ENCODE results near the gene TNFSF13. TPM values are rescaled to one million over a fixed set of nuclear protein-coding genes. Genes with fewer than 3 reads are reported as not detected.

The TNFSF13 gene, protein sequence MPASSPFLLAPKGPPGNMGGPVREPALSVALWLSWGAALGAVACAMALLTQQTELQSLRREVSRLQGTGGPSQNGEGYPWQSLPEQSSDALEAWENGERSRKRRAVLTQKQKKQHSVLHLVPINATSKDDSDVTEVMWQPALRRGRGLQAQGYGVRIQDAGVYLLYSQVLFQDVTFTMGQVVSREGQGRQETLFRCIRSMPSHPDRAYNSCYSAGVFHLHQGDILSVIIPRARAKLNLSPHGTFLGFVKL
- total RNA-seq (10 to 100 TPM; 14.6 to 19.9 (median 15.7) TPM), polyA plus RNA-seq (15.3 TPM)
- long read RNA-seq, donor 1, transcript TNFSF13-201 (6 exons, 1,971 nt) = major isoform, 18 of 32 reads
- long read RNA-seq, donor 1, partial matches to known transcripts = 3 of 32 reads
- long read RNA-seq, donor 1, other reads (novel, unspliced or antisense) = 7 of 32 reads
- long read RNA-seq, donor 2, partial matches to known transcripts = 0 of 5 reads
- long read RNA-seq, donor 2, other reads (novel, unspliced or antisense) = 1 of 5 reads
- long read RNA-seq, donor 3, transcript TNFSF13-201 (6 exons, 1,971 nt) = major isoform, 17 of 29 reads
- long read RNA-seq, donor 3, partial matches to known transcripts = 1 of 29 reads
- long read RNA-seq, donor 3, other reads (novel, unspliced or antisense) = 7 of 29 reads
- long read RNA-seq, donor 4, transcript TNFSF13-201 (6 exons, 1,971 nt) = major isoform, 8 of 16 reads
- long read RNA-seq, donor 4, partial matches to known transcripts = 1 of 16 reads
- long read RNA-seq, donor 4, other reads (novel, unspliced or antisense) = 5 of 16 reads

DNA sequence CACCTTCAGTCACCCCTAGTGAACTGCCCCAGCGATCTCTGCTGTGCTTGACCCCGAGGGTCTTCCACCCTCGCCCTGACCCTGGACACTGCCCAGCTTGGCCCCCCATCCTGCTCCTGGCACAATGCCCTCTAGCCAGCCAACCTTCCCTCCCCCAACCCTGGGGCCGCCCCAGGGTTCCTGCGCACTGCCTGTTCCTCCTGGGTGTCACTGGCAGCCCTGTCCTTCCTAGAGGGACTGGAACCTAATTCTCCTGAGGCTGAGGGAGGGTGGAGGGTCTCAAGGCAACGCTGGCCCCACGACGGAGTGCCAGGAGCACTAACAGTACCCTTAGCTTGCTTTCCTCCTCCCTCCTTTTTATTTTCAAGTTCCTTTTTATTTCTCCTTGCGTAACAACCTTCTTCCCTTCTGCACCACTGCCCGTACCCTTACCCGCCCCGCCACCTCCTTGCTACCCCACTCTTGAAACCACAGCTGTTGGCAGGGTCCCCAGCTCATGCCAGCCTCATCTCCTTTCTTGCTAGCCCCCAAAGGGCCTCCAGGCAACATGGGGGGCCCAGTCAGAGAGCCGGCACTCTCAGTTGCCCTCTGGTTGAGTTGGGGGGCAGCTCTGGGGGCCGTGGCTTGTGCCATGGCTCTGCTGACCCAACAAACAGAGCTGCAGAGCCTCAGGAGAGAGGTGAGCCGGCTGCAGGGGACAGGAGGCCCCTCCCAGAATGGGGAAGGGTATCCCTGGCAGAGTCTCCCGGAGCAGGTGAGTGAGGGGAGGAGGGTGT lies at the start of gene TNFSF13:
TSS of gene TNFSF13 (plus strand) at position 207 of the 776 bp plus-strand sequence. CDS start at position 497, 290 bp downstream.
- peaks cover 8% of the 10 kb centered on the region for H3K4me1 ChIP-seq (ENCODE audit: control insufficient read depth, insufficient read depth, low read length)
- peak within 1 kb of the TSS; percentile 27 for H3K4me3 ChIP-seq (ENCODE audit: low read length)
- intact Hi-C loops (cut with DNase I) = loop anchor here in 2 of 4 donors (5.0 to 10.0 kb wide), 2 partner anchors 41 to 204 kb away; partner anchors contain the start of genes KCTD11 (in 1 of the 2) and TMEM95 (in 1 of the 2)
- peak within 1 kb of the TSS; percentile 90 for H3K27ac ChIP-seq (ENCODE audit: low read length)
- peak; percentile 31 to 42 for ATAC-seq
- peak; percentile 64 to 88 (median 87) for DNase-seq
- WGBS = 34% methylated on average over 16 of the region's 16 CpGs
- H3K9me3 ChIP-seq (ENCODE audit: control insufficient read depth, low read length) = no peaks in the 10 kb centered on the region
- no peaks in the 10 kb centered on the region for H3K27me3 ChIP-seq (ENCODE audit: control insufficient read depth, insufficient read depth)

DNA sequence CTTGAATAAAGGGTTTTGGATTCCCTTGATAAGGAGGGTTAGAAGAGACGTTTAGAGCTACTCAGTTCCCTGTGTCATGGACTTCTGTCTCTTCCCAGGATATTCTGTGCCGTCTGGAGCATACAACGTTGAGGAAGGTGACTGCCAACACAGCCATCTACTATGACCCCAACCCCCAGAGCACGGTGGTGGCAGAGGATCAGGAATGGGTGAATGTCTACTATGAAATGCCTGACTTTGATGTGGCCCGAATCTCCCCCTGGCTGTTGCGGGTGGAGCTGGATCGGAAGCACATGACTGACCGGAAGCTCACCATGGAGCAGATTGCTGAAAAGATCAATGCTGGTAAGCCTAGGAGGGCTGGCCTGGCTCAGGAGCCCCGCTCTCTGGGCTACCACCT lies 49.7 kb upstream of the TNFSF13 start:
- WGBS = 87% methylated on average over 9 of the region's 9 CpGs
- H3K27me3 ChIP-seq (ENCODE audit: control insufficient read depth, insufficient read depth) = no peaks in the 10 kb centered on the region
- H3K4me3 ChIP-seq (ENCODE audit: low read length) = no peak overlapping the region
- intact Hi-C loops (cut with DNase I) = no loop called here
- no peaks in the 10 kb centered on the region for H3K9me3 ChIP-seq (ENCODE audit: control insufficient read depth, low read length)
- H3K27ac ChIP-seq (ENCODE audit: low read length) = no peak overlapping the region
- DNase-seq (no peak), ATAC-seq (no peak)
- H3K4me1 ChIP-seq (ENCODE audit: control insufficient read depth, insufficient read depth, low read length) = no peaks in the 10 kb centered on the region

DNA sequence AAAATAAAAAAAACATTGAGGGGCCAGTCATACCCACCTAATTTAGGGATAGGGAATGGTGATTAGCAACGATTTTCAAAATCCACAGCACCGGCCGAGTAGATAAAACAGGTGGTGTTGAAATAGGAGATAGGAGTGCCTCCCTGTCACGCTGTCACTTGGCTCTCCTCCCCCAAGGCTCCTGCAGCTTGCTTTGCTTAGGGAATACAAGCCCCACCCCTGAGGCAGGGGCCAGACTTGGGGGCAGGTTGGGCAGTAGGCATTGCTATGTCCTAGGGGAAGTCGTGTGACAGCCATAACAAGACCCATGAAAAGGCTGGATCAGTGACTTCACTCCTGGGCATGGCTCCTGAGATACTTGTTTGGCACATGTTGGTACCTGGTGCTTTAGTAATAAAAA lies 48.6 kb upstream of the TNFSF13 start:
- intact Hi-C loops (cut with DNase I) = loop anchor here in 1 of 4 donors (5.0 kb wide), 1 partner anchor 52 kb away; the partner anchor contains the start of gene SENP3
- Histone ChIP-seq H3K9me3 (ENCODE audit: control insufficient read depth, low read length) (no peaks in the 10 kb centered on the region), H3K27ac (ENCODE audit: low read length) (no peak overlapping the region), H3K27me3 (ENCODE audit: control insufficient read depth, insufficient read depth) (no peaks in the 10 kb centered on the region), H3K4me1 (ENCODE audit: control insufficient read depth, insufficient read depth, low read length) (no peaks in the 10 kb centered on the region), H3K4me3 (ENCODE audit: low read length) (no peak overlapping the region)
- 60% methylated on average over 5 of the region's 5 CpGs for WGBS
- no peak for DNase-seq
- no peak for ATAC-seq

DNA sequence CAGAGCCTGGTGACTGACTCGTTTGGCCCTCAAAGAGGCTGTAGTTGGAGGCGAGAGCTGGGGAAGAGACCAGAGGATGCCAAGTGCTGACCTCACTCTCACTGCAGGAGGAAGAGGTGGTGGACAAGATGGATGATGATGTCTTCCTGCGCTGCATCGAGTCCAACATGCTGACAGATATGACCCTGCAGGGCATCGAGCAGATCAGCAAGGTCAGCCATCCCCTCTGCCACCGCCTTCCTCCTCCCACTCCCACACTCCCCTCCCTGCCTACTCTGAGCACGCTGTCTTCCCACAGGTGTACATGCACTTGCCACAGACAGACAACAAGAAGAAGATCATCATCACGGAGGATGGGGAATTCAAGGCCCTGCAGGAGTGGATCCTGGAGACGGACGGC lies 47.4 kb upstream of the TNFSF13 start:
- Histone ChIP-seq H3K4me1 (ENCODE audit: control insufficient read depth, insufficient read depth, low read length) (no peaks in the 10 kb centered on the region), H3K27ac (ENCODE audit: low read length) (no peak overlapping the region), H3K9me3 (ENCODE audit: control insufficient read depth, low read length) (no peaks in the 10 kb centered on the region), H3K27me3 (ENCODE audit: control insufficient read depth, insufficient read depth) (no peaks in the 10 kb centered on the region), H3K4me3 (ENCODE audit: low read length) (no peak overlapping the region)
- intact Hi-C loops (cut with DNase I) = loop anchor here in 1 of 4 donors (5.0 kb wide), 1 partner anchor 51 kb away; the partner anchor contains the start of gene SENP3
- DNase-seq (no peak), ATAC-seq (no peak)
- 63% methylated on average over 10 of the region's 10 CpGs for WGBS

DNA sequence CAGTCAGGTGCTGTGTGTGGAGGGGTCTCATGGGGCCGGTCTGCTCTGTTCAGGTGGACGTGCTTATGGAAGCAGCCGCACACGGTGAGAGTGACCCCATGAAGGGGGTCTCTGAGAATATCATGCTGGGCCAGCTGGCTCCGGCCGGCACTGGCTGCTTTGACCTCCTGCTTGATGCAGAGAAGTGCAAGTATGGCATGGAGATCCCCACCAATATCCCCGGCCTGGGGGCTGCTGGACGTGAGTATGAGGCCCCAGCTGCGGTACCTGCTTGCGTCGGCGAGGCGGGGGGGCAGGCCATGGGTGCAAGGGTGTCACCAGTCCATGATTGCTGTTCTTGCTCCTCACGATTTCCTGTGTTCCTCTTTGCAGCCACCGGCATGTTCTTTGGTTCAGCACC lies 46.4 kb upstream of the TNFSF13 start:
- no peaks in the 10 kb centered on the region for H3K9me3 ChIP-seq (ENCODE audit: control insufficient read depth, low read length)
- intact Hi-C loops (cut with DNase I) = loop anchor here in 1 of 4 donors (5.0 kb wide), 1 partner anchor 50 kb away; the partner anchor contains the start of gene SENP3
- DNase-seq = no peak
- no peak overlapping the region for H3K27ac ChIP-seq (ENCODE audit: low read length)
- H3K4me3 ChIP-seq (ENCODE audit: low read length) = no peak overlapping the region
- no peaks in the 10 kb centered on the region for H3K27me3 ChIP-seq (ENCODE audit: control insufficient read depth, insufficient read depth)
- 90% methylated on average over 15 of the region's 15 CpGs for WGBS
- peak in 1 of 2 donors; percentile 7 for ATAC-seq
- no peaks in the 10 kb centered on the region for H3K4me1 ChIP-seq (ENCODE audit: control insufficient read depth, insufficient read depth, low read length)

DNA sequence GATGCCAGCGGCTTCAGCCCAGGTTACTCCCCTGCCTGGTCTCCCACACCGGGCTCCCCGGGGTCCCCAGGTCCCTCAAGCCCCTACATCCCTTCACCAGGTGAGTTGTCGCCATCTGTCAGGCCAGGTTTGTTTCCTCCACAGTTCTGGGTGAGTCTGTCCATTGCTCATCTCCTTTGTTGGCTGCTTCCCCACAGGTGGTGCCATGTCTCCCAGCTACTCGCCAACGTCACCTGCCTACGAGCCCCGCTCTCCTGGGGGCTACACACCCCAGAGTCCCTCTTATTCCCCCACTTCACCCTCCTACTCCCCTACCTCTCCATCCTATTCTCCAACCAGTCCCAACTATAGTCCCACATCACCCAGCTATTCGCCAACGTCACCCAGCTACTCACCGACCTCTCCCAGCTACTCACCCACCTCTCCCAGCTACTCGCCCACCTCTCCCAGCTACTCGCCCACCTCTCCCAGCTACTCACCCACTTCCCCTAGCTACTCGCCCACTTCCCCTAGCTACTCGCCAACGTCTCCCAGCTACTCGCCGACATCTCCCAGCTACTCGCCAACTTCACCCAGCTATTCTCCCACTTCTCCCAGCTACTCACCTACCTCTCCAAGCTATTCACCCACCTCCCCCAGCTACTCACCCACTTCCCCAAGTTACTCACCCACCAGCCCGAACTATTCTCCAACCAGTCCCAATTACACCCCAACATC lies 45.6 kb upstream of the TNFSF13 start:
- DNase-seq = no peak
- Histone ChIP-seq H3K4me3 (ENCODE audit: low read length) (no peak overlapping the region), H3K27ac (ENCODE audit: low read length) (no peak overlapping the region), H3K27me3 (ENCODE audit: control insufficient read depth, insufficient read depth) (no peaks in the 10 kb centered on the region), H3K9me3 (ENCODE audit: control insufficient read depth, low read length) (no peaks in the 10 kb centered on the region), H3K4me1 (ENCODE audit: control insufficient read depth, insufficient read depth, low read length) (no peaks in the 10 kb centered on the region)
- 85% methylated on average over 20 of the region's 20 CpGs for WGBS
- ATAC-seq = no peak
- intact Hi-C loops (cut with DNase I) = loop anchor here in 1 of 4 donors (5.0 kb wide), 1 partner anchor 49 kb away; the partner anchor contains the start of gene SENP3

DNA sequence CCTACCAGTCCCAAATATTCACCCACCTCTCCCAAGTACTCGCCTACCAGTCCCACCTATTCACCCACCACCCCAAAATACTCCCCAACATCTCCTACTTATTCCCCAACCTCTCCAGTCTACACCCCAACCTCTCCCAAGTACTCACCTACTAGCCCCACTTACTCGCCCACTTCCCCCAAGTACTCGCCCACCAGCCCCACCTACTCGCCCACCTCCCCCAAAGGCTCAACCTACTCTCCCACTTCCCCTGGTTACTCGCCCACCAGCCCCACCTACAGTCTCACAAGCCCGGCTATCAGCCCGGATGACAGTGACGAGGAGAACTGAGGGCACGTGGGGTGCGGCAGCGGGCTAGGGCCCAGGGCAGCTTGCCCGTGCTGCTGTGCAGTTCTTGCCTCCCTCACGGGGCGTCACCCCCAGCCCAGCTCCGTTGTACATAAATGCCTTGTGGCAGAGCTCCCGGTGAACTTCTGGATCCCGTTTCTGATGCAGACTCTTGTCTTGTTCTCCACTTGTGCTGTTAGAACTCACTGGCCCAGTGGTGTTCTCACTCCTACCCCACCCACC lies 44.6 kb upstream of the TNFSF13 start:
- Histone ChIP-seq H3K9me3 (ENCODE audit: control insufficient read depth, low read length) (no peaks in the 10 kb centered on the region), H3K27ac (ENCODE audit: low read length) (no peak overlapping the region), H3K4me3 (ENCODE audit: low read length) (no peak overlapping the region), H3K27me3 (ENCODE audit: control insufficient read depth, insufficient read depth) (no peaks in the 10 kb centered on the region), H3K4me1 (ENCODE audit: control insufficient read depth, insufficient read depth, low read length) (no peaks in the 10 kb centered on the region)
- peak in 1 of 2 donors; percentile 13 for ATAC-seq
- 73% methylated on average over 17 of the region's 17 CpGs for WGBS
- intact Hi-C loops (cut with DNase I) = loop anchor here in 2 of 4 donors (2.0 to 5.0 kb wide), 2 partner anchors 47 to 48 kb away; partner anchors contain the start of gene SENP3 (in 2 of the 2)
- peak in 1 of 3 donors; percentile 50 for DNase-seq

DNA sequence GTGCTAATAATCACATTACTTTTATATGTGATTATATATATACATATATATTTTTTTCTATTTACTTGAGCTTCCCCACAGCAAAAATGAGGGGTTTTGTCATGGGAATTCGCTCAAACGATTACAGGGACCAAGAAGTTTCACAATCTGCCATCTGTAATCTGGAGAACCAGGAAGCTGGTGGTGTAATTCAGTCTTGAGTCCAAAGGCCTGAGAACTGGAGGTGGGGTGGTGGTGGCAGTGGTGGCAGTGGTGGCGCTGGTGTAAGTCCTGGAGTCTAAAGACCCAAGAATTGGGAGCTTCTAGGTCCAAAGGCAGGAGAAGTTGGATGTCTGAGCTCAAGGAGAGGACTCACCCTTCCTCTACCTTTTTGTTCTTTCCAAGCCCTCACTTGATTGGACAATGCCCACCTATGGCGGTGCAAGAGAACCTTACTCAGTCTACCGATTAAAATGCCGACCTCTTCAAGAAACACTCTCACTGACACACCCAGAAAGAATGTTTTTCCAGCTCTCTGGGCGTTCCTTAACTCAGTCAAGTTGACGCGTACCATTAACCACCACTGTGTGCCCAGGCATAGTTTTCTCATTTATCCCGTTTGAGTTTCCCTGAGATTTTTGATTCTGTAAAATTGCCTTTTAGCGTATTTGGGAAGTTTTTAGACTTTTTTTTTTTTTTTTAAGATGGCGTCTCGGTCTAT lies 42.5 kb upstream of the TNFSF13 start:
- Histone ChIP-seq H3K4me1 (ENCODE audit: control insufficient read depth, insufficient read depth, low read length) (no peaks in the 10 kb centered on the region), H3K27me3 (ENCODE audit: control insufficient read depth, insufficient read depth) (no peaks in the 10 kb centered on the region), H3K9me3 (ENCODE audit: control insufficient read depth, low read length) (no peaks in the 10 kb centered on the region), H3K4me3 (ENCODE audit: low read length) (no peak overlapping the region), H3K27ac (ENCODE audit: low read length) (no peak overlapping the region)
- WGBS = 86% methylated on average over 13 of the region's 13 CpGs
- intact Hi-C loops (cut with DNase I) = loop anchor here in 3 of 4 donors (2.0 to 5.0 kb wide), 2 partner anchors 41 to 45 kb away; partner anchors contain the start of genes TNFSF13 (in 2 of the 3) and SENP3 (in 1 of the 3)
- ATAC-seq = no peak
- DNase-seq = no peak

DNA sequence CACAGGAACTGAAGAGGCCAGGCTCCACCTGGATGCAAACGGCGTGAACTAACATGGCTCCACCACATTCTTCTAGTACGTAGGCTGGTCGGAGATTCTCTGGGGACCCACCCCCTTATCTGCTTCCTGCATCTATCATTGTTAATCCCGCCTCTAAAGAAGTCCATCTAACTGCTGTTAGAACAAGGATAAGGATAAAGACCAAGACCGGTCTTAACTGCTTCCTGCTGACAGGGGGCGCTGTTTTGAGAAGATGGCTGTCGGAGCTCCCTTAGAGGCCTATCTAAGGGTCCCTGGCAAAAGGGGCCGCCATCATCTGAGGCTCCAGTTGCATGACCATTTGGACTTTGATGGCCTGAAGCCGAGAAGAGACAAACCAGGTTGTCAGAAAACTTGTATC lies 35.5 kb upstream of the TNFSF13 start:
- H3K4me1 ChIP-seq (ENCODE audit: control insufficient read depth, insufficient read depth, low read length) = no peaks in the 10 kb centered on the region
- DNase-seq (peak in 1 of 3 donors; percentile 69), ATAC-seq (peak; percentile 31 to 48)
- 35% methylated on average over 10 of the region's 10 CpGs for WGBS
- intact Hi-C loops (cut with DNase I) = no loop called here
- no peaks in the 10 kb centered on the region for H3K27me3 ChIP-seq (ENCODE audit: control insufficient read depth, insufficient read depth)
- no peak overlapping the region for H3K27ac ChIP-seq (ENCODE audit: low read length)
- no peak overlapping the region for H3K4me3 ChIP-seq (ENCODE audit: low read length)
- H3K9me3 ChIP-seq (ENCODE audit: control insufficient read depth, low read length) = no peaks in the 10 kb centered on the region

Measured in right cardiac atrium (tissue), 5 donors.